ENCODE measurements around the gene CCDC14.

The CCDC14 gene

GRCh38 chr3:123951522-123952447 is 9.2 kb downstream of the CCDC14 start:
- no peak for FAIRE-seq
- no peak for TF ChIP-seq POLR2A (IDR thresholded peaks at IDR 0.05; ENCODE audit: low read depth, low read length)
- TF ChIP-seq TAF1 (IDR thresholded peaks at IDR 0.05; ENCODE audit: borderline replicate concordance, low read depth, low read length): no peak
- TF ChIP-seq POLR2AphosphoS5 (IDR thresholded peaks at IDR 0.05; ENCODE audit: low read depth, low read length): no peak
- DNase-seq (ENCODE audit: insufficient read length): no peak

- DNase-seq (ENCODE audit: insufficient read length) (no peak), FAIRE-seq (no peak)
- TF ChIP-seq POLR2A (IDR thresholded peaks at IDR 0.05; ENCODE audit: low read depth, low read length) (no peak), TAF1 (IDR thresholded peaks at IDR 0.05; ENCODE audit: borderline replicate concordance, low read depth, low read length) (no peak), POLR2AphosphoS5 (IDR thresholded peaks at IDR 0.05; ENCODE audit: low read depth, low read length) (no peak)
Measured at GRCh38 chr3:123949641-123950040, 11.4 kb downstream of the CCDC14 start.

- TF ChIP-seq POLR2AphosphoS5 (IDR thresholded peaks at IDR 0.05; ENCODE audit: low read depth, low read length): no peak
- TF ChIP-seq TAF1 (IDR thresholded peaks at IDR 0.05; ENCODE audit: borderline replicate concordance, low read depth, low read length): no peak
- TF ChIP-seq POLR2A (IDR thresholded peaks at IDR 0.05; ENCODE audit: low read depth, low read length): no peak
- FAIRE-seq (no peak), DNase-seq (ENCODE audit: insufficient read length) (no peak)
Measured at GRCh38 chr3:123948449-123948848, 12.6 kb downstream of the CCDC14 start.

GRCh38 chr3:123947482-123947881 is 13.5 kb downstream of the CCDC14 start:
- FAIRE-seq (no peak), DNase-seq (ENCODE audit: insufficient read length) (no peak)
- TF ChIP-seq TAF1 (IDR thresholded peaks at IDR 0.05; ENCODE audit: borderline replicate concordance, low read depth, low read length) (no peak), POLR2AphosphoS5 (IDR thresholded peaks at IDR 0.05; ENCODE audit: low read depth, low read length) (no peak), POLR2A (IDR thresholded peaks at IDR 0.05; ENCODE audit: low read depth, low read length) (no peak)

- FAIRE-seq (no peak), DNase-seq (ENCODE audit: insufficient read length) (no peak)
- TF ChIP-seq POLR2A (IDR thresholded peaks at IDR 0.05; ENCODE audit: low read depth, low read length): no peak
- no peak for TF ChIP-seq TAF1 (IDR thresholded peaks at IDR 0.05; ENCODE audit: borderline replicate concordance, low read depth, low read length)
- TF ChIP-seq POLR2AphosphoS5 (IDR thresholded peaks at IDR 0.05; ENCODE audit: low read depth, low read length): no peak
Measured at GRCh38 chr3:123941542-123941941, 19.5 kb downstream of the CCDC14 start.

GRCh38 chr3:123941121-123941520 is 19.9 kb downstream of the CCDC14 start:
- FAIRE-seq: no peak
- DNase-seq (ENCODE audit: insufficient read length): no peak
- TF ChIP-seq TAF1 (IDR thresholded peaks at IDR 0.05; ENCODE audit: borderline replicate concordance, low read depth, low read length) (no peak), POLR2A (IDR thresholded peaks at IDR 0.05; ENCODE audit: low read depth, low read length) (no peak), POLR2AphosphoS5 (IDR thresholded peaks at IDR 0.05; ENCODE audit: low read depth, low read length) (no peak)

GRCh38 chr3:123939706-123940105 is 21.3 kb downstream of the CCDC14 start:
- FAIRE-seq: no peak
- no peak for DNase-seq (ENCODE audit: insufficient read length)
- TF ChIP-seq TAF1 (IDR thresholded peaks at IDR 0.05; ENCODE audit: borderline replicate concordance, low read depth, low read length): no peak
- no peak for TF ChIP-seq POLR2AphosphoS5 (IDR thresholded peaks at IDR 0.05; ENCODE audit: low read depth, low read length)
- TF ChIP-seq POLR2A (IDR thresholded peaks at IDR 0.05; ENCODE audit: low read depth, low read length): no peak

- TF ChIP-seq POLR2AphosphoS5 (IDR thresholded peaks at IDR 0.05; ENCODE audit: low read depth, low read length): no peak
- no peak for TF ChIP-seq POLR2A (IDR thresholded peaks at IDR 0.05; ENCODE audit: low read depth, low read length)
- no peak for TF ChIP-seq TAF1 (IDR thresholded peaks at IDR 0.05; ENCODE audit: borderline replicate concordance, low read depth, low read length)
- no peak for FAIRE-seq
- DNase-seq (ENCODE audit: insufficient read length): no peak
Measured at GRCh38 chr3:123936400-123936799, 24.6 kb downstream of the CCDC14 start.

- FAIRE-seq: no peak
- DNase-seq (ENCODE audit: insufficient read length): no peak
- no peak for TF ChIP-seq POLR2AphosphoS5 (IDR thresholded peaks at IDR 0.05; ENCODE audit: low read depth, low read length)
Measured at GRCh38 chr3:123935830-123936229, 25.2 kb downstream of the CCDC14 start.

GRCh38 chr3:123934250-123934649 is 26.8 kb downstream of the CCDC14 start:
- DNase-seq (ENCODE audit: insufficient read length) (no peak), FAIRE-seq (no peak)

GRCh38 chr3:123930445-123930844 is 30.6 kb downstream of the CCDC14 start:
- FAIRE-seq: no peak
- no peak for TF ChIP-seq TAF1 (IDR thresholded peaks at IDR 0.05; ENCODE audit: borderline replicate concordance, low read depth, low read length)
- TF ChIP-seq POLR2AphosphoS5 (IDR thresholded peaks at IDR 0.05; ENCODE audit: low read depth, low read length): no peak
- no peak for TF ChIP-seq POLR2A (IDR thresholded peaks at IDR 0.05; ENCODE audit: low read depth, low read length)
- no peak for DNase-seq (ENCODE audit: insufficient read length)

More at GRCh38 chr3:123934250-123934649, 26.8 kb downstream of the CCDC14 start:
- TF ChIP-seq POLR2A (IDR thresholded peaks at IDR 0.05; ENCODE audit: low read depth, low read length): no peak
- TF ChIP-seq POLR2AphosphoS5 (IDR thresholded peaks at IDR 0.05; ENCODE audit: low read depth, low read length): no peak
- TF ChIP-seq TAF1 (IDR thresholded peaks at IDR 0.05; ENCODE audit: borderline replicate concordance, low read depth, low read length): no peak

- TF ChIP-seq POLR2A (IDR thresholded peaks at IDR 0.05; ENCODE audit: low read depth, low read length) (no peak), TAF1 (IDR thresholded peaks at IDR 0.05; ENCODE audit: borderline replicate concordance, low read depth, low read length) (no peak), POLR2AphosphoS5 (IDR thresholded peaks at IDR 0.05; ENCODE audit: low read depth, low read length) (no peak)
- DNase-seq (ENCODE audit: insufficient read length) (no peak), FAIRE-seq (no peak)
Measured at GRCh38 chr3:123929325-123929724, 31.7 kb downstream of the CCDC14 start.
